GM21737 (cell line): ENCODE measurements around the gene APC.

Source experiments
- ATAC-seq: cut with Tn5 transposase; IDR thresholded peaks from one replicate; pipeline ENCODE4 v1.9.1; 2021; ENCODE audit warnings: mild to moderate bottlenecking, moderate library complexity; ENCODE audit not compliant: unreplicated experiment

APC gene

DNA sequence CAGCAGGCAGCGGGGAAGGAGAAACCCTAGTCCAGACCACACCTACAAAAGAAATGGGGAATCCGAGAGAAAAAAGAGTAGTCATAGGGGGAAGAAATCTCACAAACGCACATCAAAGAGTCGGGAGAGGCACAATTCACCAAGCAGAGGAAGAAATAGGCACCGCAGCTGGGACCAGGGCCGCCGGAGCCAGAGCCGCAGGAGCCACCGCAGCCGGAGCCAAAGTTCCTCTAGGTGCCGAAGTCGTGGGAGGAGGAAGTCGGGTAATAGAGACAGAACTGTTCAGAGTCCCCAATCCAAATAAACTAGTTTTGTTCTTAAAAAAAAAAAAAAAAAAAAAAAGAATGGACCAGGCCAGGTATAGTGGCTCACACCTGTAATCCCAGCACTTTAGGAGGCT, 155.1 kb downstream of the APC start:
- ATAC-seq = no peak

DNA sequence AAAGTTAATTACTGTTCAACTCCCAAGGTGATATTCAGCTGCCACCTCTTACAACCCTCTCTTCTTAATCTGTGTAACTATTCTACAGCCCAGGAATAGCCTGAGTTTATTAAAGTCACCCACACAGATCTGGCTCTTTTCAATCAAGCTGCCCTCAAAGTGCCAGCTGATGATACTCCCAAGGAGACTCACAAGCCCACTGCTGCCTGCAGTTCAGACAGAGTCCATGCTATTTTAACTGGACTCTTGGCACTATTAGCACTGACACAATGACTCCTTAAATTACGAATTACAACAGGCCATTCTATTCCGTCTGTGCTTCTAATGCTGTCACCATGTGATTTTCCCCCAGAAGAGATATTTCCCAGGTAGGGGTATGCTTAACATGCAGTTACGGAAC, 158.0 kb downstream of the APC start:
- no peak for ATAC-seq
